K562 (cell line): ENCODE measurements around the gene ZBP1. TPM values are rescaled to one million over a fixed set of nuclear protein-coding genes. Genes with fewer than 3 reads are reported as not detected.

Source experiments
- SMARCA5 ChIP-seq: fragments of 450-650 bp; IDR thresholded peaks from 2 replicates; pipeline ENCODE4 v1.6.1; 2016
- TAF1 ChIP-seq: IDR thresholded peaks from 2 replicates; pipeline ENCODE4 v1.6.1; 2011; ENCODE audit warnings: mild to moderate bottlenecking, low read length, moderate library complexity; ENCODE audit not compliant: insufficient read depth, control insufficient read depth, severe bottlenecking; ENCODE audit errors: extremely low read depth
- ZBTB11 ChIP-seq, 3 experiments: fragments of 200-800 bp in 1 of 3; fragments of 250-450 bp in 1 of 3; fragments of 450-650 bp in 1 of 3; sonication (Bioruptor Pico) in 1 of 3; sonication (Bioruptor generic) in 1 of 3; formaldehyde crosslinking in 1 of 3; IDR thresholded peaks; 2 replicates each; pipeline versions ENCODE4 v1.6.1 to v1.8.0; 2016 to 2022; ENCODE audit warnings: mild to moderate bottlenecking in 2 of 3, missing genetic modification characterization in 2 of 3, missing compliant biosample characterization in 1 of 3, moderate library complexity in 1 of 3
- ZNF592 ChIP-seq: fragments of 450-650 bp; IDR thresholded peaks from 2 replicates; pipeline ENCODE4 v1.6.1; 2017; ENCODE audit warnings: antibody characterized with exemption, mild to moderate bottlenecking
- polyA plus RNA-seq, 8 experiments: library from polyadenylated mRNA; depleted of rRNA in 4 of 8; stranded (reverse) in 5 of 8; unstranded in 3 of 8; fragments of >200 nt; fragmentation: Nextera tagmentation in 2 of 8; fragmentation: Illumina TruSeq in 1 of 8; extraction: Ambion mirVana in 2 of 8; extraction: Trizol in 1 of 8; gene quantifications; 2 replicates each; pipeline versions ENCODE4 v1.2.1 to v1.2.3, GENCODE V29; 2011 to 2014; ENCODE audit warnings: inconsistent platforms in 1 of 8, missing spikeins in 1 of 8
- total RNA-seq, 7 experiments: library from RNA; depleted of rRNA in 6 of 7; stranded (reverse); fragments of >200 nt in 6 of 7; fragmentation: Illumina TruSeq in 2 of 7; extraction: Trizol in 2 of 7; gene quantifications; 2 replicates each; pipeline versions ENCODE4 v1.2.1 to v1.2.3, GENCODE V29; 2011 to 2021; ENCODE audit warnings: low replicate concordance in 1 of 7

The ZBP1 gene
- total and polyA plus RNA-seq, 9 of the 15 experiments (the other 6 are each of a cell fraction or from before 2014, with no cell fraction given): not detected

GRCh38 chr20:57583289-57584257 is 36.7 kb downstream of the ZBP1 start (continued):
- TF ChIP-seq ZNF592 (no peak), SMARCA5 (peak; percentile 63; the same call in 1 of the 2 replicates), TAF1 (no peak), ZBTB11 (CRISPR knock-in tag; IDR thresholded peaks at IDR 0.05) (no peak)
